Endothelial cell of umbilical vein (primary cell): ENCODE results near the gene PPM1N.

Experiments used
- EZH2 ChIP-seq: IDR thresholded peaks from 2 replicates; pipeline ENCODE4 v1.6.1; 2012; ENCODE audit warnings: borderline replicate concordance, low read depth, mild to moderate bottlenecking, moderate library complexity, low read length, inconsistent platforms; ENCODE audit not compliant: severe bottlenecking
- FOS ChIP-seq: IDR thresholded peaks from 2 replicates; pipeline ENCODE4 v1.6.1; 2011; ENCODE audit warnings: mild to moderate bottlenecking, low read length, moderate library complexity, borderline replicate concordance; ENCODE audit not compliant: insufficient read depth
- GATA2 ChIP-seq: IDR thresholded peaks from 2 replicates; pipeline ENCODE4 v1.7.0; 2011; ENCODE audit warnings: low read depth, mild to moderate bottlenecking, moderate library complexity, mixed read lengths, low read length; ENCODE audit not compliant: insufficient read length, insufficient read depth
- JUN ChIP-seq: IDR thresholded peaks from 2 replicates; pipeline ENCODE4 v1.6.1; 2011; ENCODE audit warnings: borderline replicate concordance, low read depth; ENCODE audit not compliant: insufficient read length, insufficient read depth
- MYC ChIP-seq: IDR thresholded peaks from one replicate; pipeline ENCODE4 v1.6.1; 2011; ENCODE audit warnings: mild to moderate bottlenecking, low read depth, low read length
- POLR2A ChIP-seq: IDR thresholded peaks from 2 replicates; pipeline ENCODE4 v1.6.1; 2012; ENCODE audit warnings: low read depth, mild to moderate bottlenecking, control low read depth, low read length
- POLR2AphosphoS5 ChIP-seq: IDR thresholded peaks from 2 replicates; pipeline ENCODE4 v1.6.1; 2012; ENCODE audit warnings: low read depth, mild to moderate bottlenecking, control low read depth, low read length, moderate library complexity; ENCODE audit not compliant: insufficient read depth
- TF ChIP-seq, protein P1 (sequence below), 2 donors: IDR thresholded peaks; 1 replicate in 1 of 2; 2 replicates in 1 of 2; pipeline ENCODE4 v1.5.1; 2011; ENCODE audit warnings: low read length in 2 of 2, mild to moderate bottlenecking in 2 of 2, moderate library complexity in 2 of 2, control low read depth in 1 of 2, inconsistent platforms in 1 of 2, low read depth in 1 of 2; ENCODE audit not compliant: insufficient read depth in 1 of 2; ENCODE audit errors: extremely low read depth in 1 of 2
- TF ChIP-seq, protein P2 (sequence below): IDR thresholded peaks from 2 replicates; pipeline ENCODE4 v1.6.1; 2011; ENCODE audit not compliant: insufficient read depth, insufficient read length

GRCh38 chr19:45514376-45515051, 16.3 kb downstream of the PPM1N start:
- TF ChIP-seq, protein P1, sequence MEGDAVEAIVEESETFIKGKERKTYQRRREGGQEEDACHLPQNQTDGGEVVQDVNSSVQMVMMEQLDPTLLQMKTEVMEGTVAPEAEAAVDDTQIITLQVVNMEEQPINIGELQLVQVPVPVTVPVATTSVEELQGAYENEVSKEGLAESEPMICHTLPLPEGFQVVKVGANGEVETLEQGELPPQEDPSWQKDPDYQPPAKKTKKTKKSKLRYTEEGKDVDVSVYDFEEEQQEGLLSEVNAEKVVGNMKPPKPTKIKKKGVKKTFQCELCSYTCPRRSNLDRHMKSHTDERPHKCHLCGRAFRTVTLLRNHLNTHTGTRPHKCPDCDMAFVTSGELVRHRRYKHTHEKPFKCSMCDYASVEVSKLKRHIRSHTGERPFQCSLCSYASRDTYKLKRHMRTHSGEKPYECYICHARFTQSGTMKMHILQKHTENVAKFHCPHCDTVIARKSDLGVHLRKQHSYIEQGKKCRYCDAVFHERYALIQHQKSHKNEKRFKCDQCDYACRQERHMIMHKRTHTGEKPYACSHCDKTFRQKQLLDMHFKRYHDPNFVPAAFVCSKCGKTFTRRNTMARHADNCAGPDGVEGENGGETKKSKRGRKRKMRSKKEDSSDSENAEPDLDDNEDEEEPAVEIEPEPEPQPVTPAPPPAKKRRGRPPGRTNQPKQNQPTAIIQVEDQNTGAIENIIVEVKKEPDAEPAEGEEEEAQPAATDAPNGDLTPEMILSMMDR (IDR thresholded peaks at IDR 0.05; ENCODE audit: extremely low read depth in 1 of 2, insufficient read depth in 1 of 2, low read depth in 1 of 2, low read length in 2 of 2) = no peak
- TF ChIP-seq, protein P2, sequence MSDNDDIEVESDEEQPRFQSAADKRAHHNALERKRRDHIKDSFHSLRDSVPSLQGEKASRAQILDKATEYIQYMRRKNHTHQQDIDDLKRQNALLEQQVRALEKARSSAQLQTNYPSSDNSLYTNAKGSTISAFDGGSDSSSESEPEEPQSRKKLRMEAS = no peak
- TF ChIP-seq POLR2A (no peak), POLR2AphosphoS5 (no peak), JUN (no peak), EZH2 (no peak), GATA2 (no peak), FOS (no peak), MYC (no peak)
